ENCODE data around the gene ABR. TPM values are rescaled to one million over a fixed set of nuclear protein-coding genes. Genes with fewer than 3 reads are reported as not detected.

ABR gene
- total and polyA plus RNA-seq, 3 donors from 2014 or later, result 30.6 to 52.7 (median 42.1) TPM

DNA sequence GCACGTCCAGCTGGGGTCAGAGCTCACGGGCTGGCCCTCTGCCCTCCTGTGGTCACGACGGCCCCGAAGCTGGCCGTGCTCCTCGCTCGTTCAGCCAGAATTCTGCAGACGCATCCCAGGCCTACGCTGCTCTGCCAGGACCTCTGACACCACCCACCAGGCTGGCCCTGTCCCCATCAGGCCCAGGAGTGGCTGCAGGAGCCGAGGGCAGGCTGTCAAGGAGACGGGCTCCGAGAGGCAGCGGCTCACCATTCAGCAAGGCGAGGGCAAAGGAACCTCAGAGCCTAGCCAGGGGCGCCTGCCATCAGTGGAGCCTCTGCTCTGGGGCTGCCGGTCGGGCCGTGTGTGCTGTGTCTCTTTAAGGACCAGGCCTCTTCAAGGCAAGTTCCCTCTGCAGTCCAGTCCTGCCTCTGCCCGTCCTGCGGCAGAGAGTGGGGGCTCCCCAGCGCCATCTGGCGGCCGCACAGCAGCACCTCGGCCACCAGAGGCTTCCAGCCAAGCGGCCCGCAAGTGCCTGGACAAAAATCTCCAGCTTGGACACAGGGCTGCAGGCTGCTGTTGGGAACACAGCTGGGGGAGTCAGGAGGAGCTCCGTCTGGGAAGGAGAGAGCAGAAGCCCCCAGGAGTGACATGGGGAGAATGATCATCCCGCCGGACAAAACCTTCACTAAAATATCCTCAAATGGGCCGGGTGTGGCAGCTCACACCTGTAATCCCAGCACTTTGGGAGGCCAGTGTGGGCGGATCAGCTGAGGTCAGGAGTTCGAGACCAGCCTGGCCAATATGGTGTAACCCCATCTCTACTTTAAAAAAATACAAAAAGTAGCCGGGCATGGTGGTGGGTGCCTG is 7.4 kb upstream of the ABR start:
- 38 to 48% methylated on average over 14 to 32 of the region's 34 CpGs for WGBS, 2 donors
- H3K27me3 ChIP-seq, result no peaks in the 10 kb centered on the region
- H3K27ac ChIP-seq, result peak overlapping the region; percentile 52 to 76
- peak; percentile 87 for DNase-seq
- no peaks in the 10 kb centered on the region for H3K9me3 ChIP-seq
- TF ChIP-seq, protein P1, sequence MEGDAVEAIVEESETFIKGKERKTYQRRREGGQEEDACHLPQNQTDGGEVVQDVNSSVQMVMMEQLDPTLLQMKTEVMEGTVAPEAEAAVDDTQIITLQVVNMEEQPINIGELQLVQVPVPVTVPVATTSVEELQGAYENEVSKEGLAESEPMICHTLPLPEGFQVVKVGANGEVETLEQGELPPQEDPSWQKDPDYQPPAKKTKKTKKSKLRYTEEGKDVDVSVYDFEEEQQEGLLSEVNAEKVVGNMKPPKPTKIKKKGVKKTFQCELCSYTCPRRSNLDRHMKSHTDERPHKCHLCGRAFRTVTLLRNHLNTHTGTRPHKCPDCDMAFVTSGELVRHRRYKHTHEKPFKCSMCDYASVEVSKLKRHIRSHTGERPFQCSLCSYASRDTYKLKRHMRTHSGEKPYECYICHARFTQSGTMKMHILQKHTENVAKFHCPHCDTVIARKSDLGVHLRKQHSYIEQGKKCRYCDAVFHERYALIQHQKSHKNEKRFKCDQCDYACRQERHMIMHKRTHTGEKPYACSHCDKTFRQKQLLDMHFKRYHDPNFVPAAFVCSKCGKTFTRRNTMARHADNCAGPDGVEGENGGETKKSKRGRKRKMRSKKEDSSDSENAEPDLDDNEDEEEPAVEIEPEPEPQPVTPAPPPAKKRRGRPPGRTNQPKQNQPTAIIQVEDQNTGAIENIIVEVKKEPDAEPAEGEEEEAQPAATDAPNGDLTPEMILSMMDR (IDR thresholded peaks at IDR 0.05), result peak; percentile 91 to 94 (median 92)
- no peak for TF ChIP-seq POLR2A (IDR thresholded peaks at IDR 0.05)
- no peak overlapping the region for H3K4me3 ChIP-seq
- intact Hi-C loops (cut with DNase I; ENCODE audit: low total_unique reads), result loop anchor here (10.0 kb wide), 1 partner anchor 62 kb away; no protein-coding TSS in a partner anchor
- H3K36me3 ChIP-seq (ENCODE audit: low read depth, missing control alignments), result no peaks in the 10 kb centered on the region
- H3K4me1 ChIP-seq, result peaks cover 29% of the 10 kb centered on the region

DNA sequence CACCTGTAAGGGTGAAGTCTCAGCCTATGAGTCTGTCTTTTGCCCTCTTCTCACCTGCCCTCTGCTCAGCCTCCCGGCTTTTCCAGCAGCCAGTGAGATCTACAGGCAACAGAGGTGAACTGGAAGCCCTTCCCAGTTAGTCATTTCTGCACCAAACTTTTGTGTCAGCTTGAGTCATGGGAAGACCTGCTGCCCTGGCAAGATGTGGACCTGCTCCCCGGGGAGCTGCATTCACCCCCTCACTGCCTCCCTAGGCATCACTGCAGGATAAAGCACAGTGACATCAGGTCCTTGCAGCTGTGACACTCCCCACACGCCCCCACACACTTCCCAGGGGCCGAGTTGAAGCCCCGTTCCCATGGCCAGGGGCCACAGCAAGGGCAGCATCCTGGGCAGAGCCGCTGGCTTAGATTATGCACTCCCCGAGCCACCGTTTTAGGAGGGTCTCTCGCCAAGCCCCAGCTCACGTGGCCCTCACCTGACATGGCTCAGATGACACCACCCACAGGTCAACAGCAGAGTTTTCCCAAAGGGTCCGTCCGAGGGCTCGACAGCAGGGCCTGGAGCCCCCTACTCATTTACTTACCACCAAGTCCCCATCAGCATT is 6.5 kb upstream of the ABR start:
- intact Hi-C loops (cut with DNase I; ENCODE audit: low total_unique reads), result loop anchor here (10.0 kb wide), 1 partner anchor 62 kb away; no protein-coding TSS in a partner anchor
- no peak overlapping the region for H3K4me3 ChIP-seq

DNA sequence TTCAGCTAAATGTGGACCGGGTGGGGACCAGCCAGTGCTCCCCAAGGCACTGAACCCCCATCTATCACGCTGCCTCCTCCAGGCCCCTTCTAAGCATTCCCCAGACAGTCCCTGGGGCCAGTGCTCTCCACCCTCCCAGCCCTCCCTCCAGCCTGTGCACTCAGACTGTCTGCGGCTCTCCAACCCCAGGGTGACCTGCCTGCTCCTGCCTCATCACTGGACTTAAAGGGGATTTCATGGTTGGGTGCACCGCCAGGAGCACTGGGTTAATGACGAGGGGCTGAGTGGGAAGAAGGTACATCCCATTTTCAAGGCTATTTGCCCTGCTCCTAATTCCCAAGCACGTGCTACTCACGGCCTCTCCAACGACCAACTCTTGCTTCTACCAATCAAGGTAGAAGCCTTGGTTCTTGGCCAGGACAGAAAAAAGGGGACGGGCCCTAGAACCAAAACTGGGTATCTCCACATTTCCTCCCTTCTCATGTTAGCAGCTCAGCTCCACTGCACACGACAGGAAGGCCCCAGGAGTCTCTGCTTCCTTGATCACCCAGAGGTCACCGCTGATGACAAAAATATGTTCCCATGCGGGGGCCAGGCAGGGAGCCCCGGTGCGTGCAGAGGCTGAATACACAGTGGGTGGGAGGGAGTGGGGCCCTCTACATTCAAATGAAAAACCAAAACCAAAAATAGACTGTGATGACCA is 3.5 kb upstream of the ABR start:
- no peak for TF ChIP-seq POLR2A (IDR thresholded peaks at IDR 0.05)
- TF ChIP-seq, protein P1 (IDR thresholded peaks at IDR 0.05), result no peak
- H3K27me3 ChIP-seq, result no peaks in the 10 kb centered on the region
- H3K4me3 ChIP-seq, result no peak overlapping the region
- intact Hi-C loops (cut with DNase I; ENCODE audit: low total_unique reads), result loop anchor here (10.0 kb wide), 1 partner anchor 59 kb away; no protein-coding TSS in a partner anchor
- H3K27ac ChIP-seq, result no peak overlapping the region
- 48 to 54% methylated on average over 12 to 14 of the region's 14 CpGs for WGBS, 2 donors
- H3K36me3 ChIP-seq (ENCODE audit: low read depth, missing control alignments), result no peaks in the 10 kb centered on the region
- H3K4me1 ChIP-seq, result peaks cover 34% of the 10 kb centered on the region
- no peaks in the 10 kb centered on the region for H3K9me3 ChIP-seq
- DNase-seq, result no peak

More for the DNA sequence above, 6.5 kb upstream of the ABR start:
- Histone ChIP-seq H3K27ac (peak overlapping the region; percentile 52 to 76), H3K4me1 (peaks cover 29% of the 10 kb centered on the region), H3K36me3 (ENCODE audit: low read depth, missing control alignments) (no peaks in the 10 kb centered on the region), H3K27me3 (no peaks in the 10 kb centered on the region), H3K9me3 (no peaks in the 10 kb centered on the region)
- no peak for DNase-seq
- TF ChIP-seq, protein P1 (IDR thresholded peaks at IDR 0.05), result no peak
- 61 to 64% methylated on average over 10 to 13 of the region's 13 CpGs for WGBS, 2 donors

DNA sequence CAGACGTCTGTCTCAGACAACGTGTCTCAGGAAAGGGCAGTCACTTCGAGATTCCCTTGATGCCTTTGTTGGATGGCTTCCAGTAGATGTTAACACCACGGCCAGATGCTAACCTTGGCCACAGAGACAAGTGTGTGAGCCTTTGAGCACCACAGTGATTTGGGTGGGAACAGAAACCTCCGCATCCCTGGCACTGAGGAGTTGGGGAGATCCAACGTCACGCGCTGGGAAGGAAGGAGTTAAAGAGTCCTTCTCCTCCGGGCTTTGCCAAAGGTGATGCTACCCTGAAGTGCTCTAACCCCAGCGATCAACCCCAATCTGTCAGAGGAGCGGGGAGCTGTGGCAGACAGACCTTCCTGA is 3.0 kb upstream of the ABR start:
- Histone ChIP-seq H3K9me3 (no peaks in the 10 kb centered on the region), H3K4me3 (no peak overlapping the region), H3K4me1 (peaks cover 29% of the 10 kb centered on the region), H3K36me3 (ENCODE audit: low read depth, missing control alignments) (no peaks in the 10 kb centered on the region), H3K27me3 (no peaks in the 10 kb centered on the region), H3K27ac (no peak overlapping the region)
- intact Hi-C loops (cut with DNase I; ENCODE audit: low total_unique reads), result loop anchor here (10.0 kb wide), 1 partner anchor 58 kb away; no protein-coding TSS in a partner anchor
- 43 to 48% methylated on average over 4 to 11 of the region's 11 CpGs for WGBS, 2 donors
- DNase-seq, result no peak
- TF ChIP-seq, protein P1 (IDR thresholded peaks at IDR 0.05), result no peak
- TF ChIP-seq POLR2A (IDR thresholded peaks at IDR 0.05), result no peak
